HG02973 (cell line): Measurements from ENCODE around the gene OPHN1.
"Not testable (repeated sequence)": the region's sequence is repeated elsewhere in the genome, so short reads cannot be mapped to it uniquely, and the experiment has no call there.

Experiments
- ATAC-seq: cut with Tn5 transposase; IDR thresholded peaks from one replicate; pipeline ENCODE4 v1.9.1; 2021; ENCODE audit warnings: moderate library complexity; ENCODE audit not compliant: unreplicated experiment

The OPHN1 gene

DNA sequence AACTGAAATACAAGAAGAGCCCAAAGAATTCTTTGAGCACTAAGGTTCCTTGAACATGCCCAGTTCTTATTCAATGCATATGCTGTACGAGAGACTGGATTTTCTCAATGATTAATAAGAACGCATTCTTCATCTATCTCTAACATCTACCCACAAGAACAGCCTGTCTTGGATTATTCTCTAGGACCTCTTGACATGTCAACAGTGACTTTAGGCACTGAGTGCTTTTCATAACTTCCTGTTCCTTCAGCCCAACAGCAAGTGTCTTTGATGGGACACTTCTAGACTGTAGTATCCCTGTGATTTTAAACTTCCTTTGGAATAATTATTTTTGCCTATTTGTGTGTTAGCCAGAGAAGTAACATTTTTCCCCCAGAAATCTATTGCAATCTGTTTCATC lies 69.3 kb downstream of the OPHN1 start:
- no peak for ATAC-seq

DNA sequence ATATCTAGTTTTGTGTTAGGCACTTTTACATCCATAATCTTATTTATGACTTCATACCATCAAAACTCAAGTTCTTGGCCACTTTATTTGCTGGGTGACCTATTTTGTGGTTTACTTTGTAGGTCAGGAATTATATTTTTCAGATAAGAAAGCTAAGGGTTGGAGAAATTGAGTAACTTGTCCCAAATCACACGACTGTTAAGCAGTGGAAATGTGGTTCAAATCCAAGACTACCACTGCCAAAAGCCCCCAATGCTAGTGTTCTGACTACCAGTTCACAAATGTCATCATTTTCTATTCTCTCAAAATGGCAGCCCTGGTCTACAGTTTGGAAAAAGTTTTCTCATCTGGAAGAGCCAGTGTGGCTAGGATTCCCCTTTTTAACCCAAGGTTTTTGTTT lies 74.6 kb downstream of the OPHN1 start:
- ATAC-seq: no peak

DNA sequence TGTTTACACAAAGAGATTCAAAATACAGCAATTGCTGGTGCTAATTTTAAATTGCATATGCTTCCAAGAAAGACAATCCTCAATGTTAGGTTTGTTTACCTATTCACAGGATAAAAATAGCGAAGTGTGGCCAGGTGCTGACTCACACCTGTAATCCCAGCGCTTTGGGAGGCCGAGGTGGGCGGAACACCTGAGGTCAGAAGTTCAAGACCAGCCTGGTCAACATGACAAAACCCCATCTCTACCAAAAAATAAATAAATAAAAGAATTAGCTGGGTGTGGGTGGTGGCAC lies 77.7 kb downstream of the OPHN1 start:
- ATAC-seq: no peak

DNA sequence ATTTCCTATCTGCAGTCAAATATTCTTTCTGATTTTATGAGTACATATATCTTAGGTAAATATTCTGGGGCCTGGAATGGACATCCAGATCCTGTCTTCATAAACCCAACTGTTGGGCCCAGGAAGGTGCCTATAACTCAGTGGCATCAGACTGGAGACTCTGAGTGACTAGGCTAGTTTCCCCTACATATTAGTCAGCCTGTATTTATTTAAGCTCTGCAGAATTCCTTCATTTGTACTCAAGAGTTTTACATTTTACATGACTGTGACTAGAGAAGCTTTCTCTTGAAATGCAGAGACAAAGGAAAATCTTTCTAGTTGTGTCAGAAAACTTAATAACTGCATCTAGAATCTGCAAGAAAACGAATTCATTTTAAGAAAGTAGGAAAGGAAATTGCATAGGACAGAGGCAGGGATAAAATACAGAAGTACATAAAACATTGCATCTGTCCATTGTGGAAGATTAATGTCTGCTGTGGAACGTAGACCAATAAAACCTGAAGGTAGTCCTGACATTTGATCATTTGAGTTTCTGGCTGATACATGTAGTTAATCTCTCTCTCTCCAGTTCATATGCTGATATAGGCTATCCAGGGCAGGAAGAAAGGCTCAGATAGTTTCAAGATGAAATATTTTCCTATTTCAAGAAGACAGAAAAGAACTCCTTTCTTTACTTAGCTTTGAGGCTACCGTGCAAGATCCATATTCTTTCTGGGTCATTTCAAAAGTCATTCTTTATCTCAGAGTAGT lies 78.2 kb downstream of the OPHN1 start:
- ATAC-seq: no peak

DNA sequence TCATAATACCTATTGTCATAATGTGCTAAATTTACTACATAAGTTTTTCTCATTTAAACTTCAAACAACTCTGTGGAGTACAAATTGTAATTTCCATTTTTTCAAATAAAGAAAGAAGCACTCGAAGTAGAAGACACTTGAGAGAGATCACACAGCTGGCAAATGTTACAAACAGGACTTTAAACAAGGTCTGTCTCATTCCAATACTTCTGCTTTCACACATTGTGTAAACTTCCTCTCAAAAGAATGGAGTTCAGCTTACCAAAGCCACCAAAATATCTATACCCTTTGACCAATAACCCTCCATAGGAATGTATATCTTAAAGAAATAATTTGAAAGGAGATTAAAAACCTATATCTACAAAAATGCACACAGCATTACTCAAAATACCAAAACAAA lies 88.3 kb downstream of the OPHN1 start:
- no peak for ATAC-seq

DNA sequence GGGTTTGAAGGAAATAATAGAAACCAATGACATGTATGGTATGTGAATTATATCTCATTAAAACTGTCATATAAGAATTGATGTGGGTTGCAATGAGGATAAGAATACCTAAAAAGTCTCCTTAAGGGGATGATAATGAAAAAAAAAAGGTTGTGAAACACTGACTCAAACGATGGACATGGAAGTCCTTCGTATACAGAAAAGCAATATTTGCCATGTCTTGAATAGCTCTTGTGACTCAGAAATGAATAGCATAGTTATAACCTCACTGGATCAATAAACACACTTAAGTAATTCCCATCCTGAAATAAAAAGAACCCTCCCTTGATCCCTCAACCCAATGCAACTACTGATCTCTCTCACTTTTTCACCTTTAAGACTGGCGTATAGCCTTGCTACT lies 89.7 kb downstream of the OPHN1 start:
- no peak for ATAC-seq

DNA sequence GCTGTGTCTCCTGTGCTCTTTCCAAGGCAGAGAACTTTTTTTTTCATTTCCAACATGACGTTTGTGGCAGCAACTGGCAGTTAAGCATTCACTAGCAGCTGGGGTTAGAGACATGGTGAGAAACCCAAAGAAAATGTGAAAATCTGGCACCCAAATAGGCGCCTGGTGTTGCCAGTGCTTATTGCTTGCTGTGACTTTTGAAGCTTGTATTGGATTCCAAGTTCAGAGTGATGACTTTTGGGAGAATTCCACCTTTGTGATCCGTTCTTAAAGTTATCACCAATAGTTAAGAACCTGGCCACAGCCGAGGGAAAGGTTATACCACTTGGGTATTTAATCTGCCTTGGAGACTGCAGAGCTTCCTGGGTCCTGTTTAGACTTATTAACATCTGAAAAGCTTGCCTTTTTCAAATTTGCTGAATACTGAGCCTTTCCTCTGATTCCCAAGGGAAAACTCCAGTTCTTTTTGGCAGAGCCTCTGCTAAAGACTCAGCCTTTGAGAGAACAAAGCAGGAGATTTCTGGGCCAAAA lies 101.0 kb downstream of the OPHN1 start:
- no peak for ATAC-seq

DNA sequence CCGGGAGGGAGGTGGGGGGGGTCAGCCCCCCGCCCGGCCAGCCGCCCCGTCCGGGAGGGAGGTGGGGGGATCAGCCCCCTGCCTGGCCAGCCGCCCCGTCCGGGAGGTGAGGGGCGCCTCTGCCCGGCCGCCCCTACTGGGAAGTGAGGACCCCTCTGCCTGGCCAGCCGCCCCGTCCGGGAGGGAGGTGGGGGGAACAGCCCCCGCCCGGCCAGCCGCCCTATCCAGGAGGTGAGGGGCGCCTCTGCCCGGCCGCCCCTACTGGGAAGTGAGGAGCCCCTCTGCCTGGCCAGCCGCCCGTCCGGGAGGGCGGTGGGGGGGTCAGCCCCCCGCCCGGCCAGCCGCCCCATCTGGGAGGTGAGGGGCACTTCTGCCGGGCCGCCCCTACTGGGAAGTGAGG lies 106.5 kb downstream of the OPHN1 start:
- ATAC-seq: not testable (repeated sequence)

DNA sequence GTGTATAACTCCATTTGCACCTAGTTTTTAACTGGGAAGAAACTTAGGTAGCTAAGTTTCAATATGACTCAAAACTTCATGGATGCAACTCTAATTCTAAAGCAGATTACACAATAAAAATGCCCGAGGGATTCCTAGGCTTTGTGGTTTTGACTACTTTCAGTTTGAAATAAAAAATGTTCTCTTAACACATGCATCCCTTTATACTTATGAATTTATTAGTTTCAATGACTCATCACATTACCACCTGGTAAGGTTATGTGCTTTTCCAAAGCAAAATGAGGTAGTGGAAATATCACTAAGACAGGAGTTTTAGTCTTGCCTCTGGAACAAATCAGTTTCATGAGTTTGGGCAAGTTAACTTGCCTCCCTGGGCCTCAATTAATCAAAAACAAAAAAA lies 125.5 kb downstream of the OPHN1 start:
- no peak for ATAC-seq

DNA sequence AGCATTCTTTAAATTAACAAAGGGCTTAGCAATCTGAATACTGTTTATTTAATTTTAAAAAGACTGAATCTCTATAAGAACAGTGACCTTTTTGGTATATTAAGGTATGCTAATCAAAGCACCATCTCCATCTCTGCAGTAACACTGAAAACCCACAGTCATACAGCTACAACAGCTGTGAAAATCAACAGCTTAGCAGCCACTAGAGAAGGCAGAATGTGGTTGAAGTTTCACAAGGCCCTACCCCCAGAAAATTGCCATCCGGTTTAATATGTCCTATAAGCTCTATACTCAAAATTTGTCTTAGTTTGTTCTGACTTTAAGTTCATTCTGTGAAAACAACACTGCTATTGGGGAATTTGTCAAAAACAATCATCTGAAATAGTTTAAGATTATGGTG lies 128.7 kb downstream of the OPHN1 start:
- no peak for ATAC-seq

DNA sequence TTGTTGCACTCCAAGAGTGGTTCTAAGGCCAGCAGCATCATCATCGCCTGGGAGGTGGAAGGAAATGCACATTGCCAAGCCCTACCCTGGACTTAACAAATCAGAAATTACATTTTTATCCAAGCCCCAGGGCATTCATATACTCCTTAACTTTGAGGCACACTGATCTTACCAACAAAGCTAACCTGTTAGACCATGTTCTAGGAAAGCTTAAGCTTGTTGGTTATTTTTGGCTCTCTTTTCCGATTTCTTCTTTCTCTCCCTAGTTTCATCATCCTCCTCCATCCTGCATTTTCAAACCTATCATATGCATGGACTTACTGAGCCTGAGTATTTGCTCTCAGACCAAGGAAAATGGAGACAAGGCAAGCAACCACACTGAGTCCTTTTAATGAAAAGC lies 133.4 kb downstream of the OPHN1 start:
- ATAC-seq: no peak

DNA sequence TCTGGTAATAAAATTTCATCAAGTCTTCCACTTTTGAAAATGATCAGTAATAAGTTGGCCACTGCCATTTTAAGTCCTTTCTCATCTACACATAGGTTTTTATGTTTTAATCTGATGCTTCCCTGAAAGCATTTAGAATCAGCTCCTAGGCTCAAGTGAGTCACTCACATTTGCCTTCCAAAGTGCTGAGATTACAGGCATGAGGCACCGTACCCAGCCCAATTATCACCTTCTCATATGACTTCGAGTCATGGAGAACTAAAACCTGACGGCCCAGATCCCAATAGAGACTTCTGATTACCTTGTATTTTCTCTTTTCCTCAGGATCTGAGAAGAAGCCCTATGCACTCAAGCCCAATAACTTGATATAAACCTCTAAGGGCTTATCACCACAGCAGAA lies 140.8 kb downstream of the OPHN1 start:
- no peak for ATAC-seq

DNA sequence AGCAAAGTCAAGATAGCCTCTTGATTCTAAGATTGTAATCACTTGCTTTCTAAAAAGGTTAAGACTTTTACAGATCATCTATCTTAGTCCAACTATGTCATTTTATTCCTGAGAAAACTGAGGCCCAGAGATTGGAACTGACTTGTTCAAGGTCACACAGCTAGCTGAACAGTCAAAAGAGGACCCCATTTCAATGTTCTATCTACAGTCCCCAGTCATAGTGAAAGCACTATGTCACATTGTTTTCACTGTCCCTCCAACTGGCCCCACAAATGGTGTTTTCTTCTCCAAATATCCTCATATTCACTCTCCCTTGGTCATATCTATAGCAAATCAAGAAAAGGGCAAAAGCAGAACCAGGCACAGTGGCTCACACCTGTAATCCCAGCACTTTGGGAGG lies 145.2 kb downstream of the OPHN1 start:
- no peak for ATAC-seq

DNA sequence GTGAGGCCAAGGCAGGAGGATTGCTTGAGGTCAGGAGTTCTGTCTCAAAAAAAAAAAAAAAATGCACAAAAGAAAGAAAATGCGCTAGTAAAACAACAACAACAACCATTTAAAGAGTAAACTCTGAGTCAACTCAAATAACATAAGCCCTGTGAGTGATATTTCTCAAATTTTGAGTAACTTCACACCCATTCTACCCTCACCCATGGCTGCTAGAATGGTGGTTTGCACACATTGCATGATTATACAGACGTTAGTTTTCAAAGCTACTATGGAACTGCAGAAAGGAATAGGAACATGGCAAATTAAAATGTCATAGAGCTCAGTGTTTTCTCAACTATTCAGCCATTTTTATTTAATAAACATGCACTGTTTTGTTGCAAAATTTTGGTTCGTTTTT lies 145.9 kb downstream of the OPHN1 start:
- ATAC-seq: no peak

DNA sequence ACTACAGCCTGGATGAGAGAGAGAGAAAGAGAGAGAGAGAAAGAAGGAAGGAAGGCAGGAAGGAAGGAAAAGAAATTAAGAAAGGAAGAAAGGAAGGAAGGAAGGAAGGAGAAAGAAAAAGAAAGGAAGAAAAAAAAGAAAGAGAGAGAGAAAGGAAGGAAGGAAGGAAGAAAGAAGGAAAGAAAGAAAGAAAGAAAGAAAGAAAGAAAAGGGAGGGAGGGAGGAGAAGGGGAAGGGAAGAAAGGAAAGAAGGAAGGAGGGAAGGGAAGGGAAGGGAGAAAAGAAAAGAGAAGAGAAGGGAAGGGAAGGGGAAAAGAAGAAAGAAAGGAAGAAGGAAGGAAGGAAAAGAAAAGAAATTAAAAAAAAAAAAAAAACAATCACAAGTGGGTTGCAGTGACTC lies 146.3 kb downstream of the OPHN1 start:
- no peak for ATAC-seq

DNA sequence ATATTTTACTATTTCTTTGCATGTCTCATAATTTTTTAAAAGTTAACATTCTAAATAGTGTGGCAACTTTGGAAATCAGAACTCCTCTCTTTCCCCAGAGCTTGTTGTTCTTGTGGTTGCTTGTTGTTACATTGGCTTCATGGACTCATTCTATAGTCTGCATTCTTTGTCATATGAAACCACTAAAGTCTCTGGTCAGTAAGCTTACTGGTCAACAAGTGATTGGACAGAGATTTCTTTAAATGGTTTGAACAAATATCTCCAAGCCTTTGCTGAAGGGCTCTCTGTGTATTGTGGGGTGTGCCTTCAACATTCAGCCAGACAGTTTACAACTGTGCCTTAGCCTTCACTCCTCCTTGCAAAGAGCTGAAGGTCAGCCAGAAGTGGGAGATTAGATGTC lies 147.2 kb downstream of the OPHN1 start:
- ATAC-seq: no peak

DNA sequence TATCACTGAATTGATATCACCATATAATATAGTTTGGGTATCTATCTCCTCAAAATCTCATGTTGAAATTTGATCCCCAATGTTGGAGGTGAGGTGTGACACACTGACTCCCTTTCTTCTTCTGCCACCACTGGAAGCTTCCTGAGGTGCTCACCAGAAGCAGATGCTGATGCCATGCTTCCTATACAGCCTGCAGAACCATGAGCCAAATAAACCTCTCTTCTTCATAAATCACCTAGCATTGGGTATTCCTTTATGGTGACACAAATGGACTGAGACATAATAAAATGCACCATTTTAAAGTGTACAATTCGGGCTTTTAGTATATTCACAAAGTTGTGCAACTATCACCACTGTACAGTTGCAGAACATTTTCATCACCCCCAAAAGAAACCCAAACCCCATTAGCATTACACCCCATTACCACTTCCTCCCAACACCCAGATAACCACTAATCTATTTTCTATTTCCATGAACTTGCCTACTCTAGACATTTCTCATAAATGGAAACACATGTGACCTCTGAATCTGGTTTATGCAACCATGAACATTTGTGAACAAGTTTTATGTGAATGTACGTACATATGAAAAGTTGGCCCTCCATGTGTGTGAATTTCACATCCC lies 148.9 kb downstream of the OPHN1 start:
- no peak for ATAC-seq

DNA sequence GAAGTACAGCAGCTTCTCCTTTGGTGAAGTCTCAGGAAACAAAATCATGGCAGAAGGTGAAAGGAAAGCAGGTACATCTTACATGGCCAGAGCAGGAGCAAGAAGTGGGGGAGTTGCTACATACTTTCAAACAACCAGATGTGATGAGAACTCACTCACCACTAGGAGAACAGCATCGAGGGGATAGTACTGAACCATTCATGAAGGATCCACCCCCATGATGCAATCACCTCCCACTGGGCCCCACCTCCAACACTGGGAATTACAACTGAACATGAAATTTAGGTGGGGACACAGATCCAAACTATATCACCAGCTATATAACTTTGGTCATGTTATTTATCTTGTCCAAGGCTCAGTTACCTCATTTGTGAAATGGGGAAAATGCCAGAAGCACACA lies 159.4 kb downstream of the OPHN1 start:
- no peak for ATAC-seq

DNA sequence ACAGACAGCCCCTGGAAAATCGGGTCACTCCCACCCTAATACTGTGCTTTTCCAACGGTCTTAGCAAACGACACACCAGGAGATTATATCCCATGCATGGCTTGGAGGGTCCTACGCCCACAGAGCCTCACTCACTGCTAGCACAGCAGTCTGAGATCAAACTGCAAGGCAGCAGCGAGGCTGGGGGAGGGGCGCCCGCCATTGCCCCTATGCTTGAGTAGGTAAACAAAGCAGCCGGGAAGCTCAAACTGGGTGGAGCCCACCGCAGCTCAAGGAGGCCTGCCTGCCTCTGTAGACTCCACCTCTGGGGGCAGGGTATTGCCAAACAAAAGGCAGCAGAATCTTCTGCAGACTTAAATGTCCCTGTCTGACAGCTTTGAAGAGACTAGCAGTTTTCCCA lies 168.5 kb downstream of the OPHN1 start:
- ATAC-seq: not testable (repeated sequence)

DNA sequence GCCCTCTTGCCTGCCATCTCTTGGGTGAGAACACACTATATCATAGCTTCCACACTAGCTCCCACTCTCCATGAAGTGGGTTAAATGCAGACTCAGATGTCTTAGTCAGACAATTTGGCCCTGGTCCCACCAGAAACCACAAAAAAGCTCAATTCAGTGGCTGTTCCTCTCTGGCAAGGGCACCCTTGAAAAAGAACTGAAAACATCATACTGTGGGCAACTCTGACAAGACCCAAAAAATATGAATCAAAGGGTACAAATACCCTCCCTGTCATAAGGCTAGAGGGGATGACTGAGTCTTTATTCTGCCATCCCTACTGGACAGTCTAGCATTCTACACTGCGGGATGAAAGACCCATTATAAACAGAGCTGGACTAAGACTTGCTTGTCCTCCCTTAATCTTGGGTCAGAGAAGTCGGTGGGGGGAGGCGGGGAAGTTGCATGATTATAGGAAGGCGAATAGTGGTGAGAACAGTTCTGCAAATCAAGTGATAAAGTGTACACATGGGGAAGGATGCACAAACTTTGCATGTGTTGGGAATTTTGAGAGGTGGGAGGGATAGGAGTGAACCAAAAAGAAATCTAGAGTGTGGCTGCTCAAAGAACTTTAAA lies 172.1 kb downstream of the OPHN1 start:
- ATAC-seq: no peak

DNA sequence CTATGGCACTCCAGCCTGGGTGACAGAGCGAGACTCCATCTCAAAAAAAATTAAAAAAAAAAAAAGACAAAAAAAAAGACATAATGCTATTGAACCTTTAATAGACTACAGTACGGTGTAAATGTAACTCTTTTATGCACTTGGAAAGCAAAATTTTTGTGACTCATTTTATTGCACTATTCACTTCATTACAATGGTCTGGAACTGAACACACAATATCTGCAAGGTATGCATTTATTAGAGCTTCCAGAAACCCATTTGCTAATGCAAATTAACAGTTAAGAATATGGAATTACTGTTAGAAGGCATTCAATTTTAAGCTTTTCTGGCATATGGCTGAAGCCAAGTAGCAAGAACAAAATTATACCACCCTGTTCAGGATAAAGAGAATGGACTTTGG lies 176.3 kb downstream of the OPHN1 start:
- no peak for ATAC-seq
